ENCODE results near the gene CDC73. TPM values are rescaled to one million over a fixed set of nuclear protein-coding genes. Genes with fewer than 3 reads are reported as not detected.

Gene CDC73
- total and polyA plus RNA-seq, 10 of the 15 experiments (the other 5 are each of a cell fraction or from before 2014, with no cell fraction given): 10.6 to 43.4 (median 21.7) TPM

GRCh38 chr1:193211539-193211938 is 89.7 kb downstream of the CDC73 start (continued):
- TF ChIP-seq NR2F1 (conservative IDR thresholded peaks at IDR 0.05): no peak
- TF ChIP-seq JUND (IDR thresholded peaks at IDR 0.05; ENCODE audit: low read depth, low read length): no peak
- TF ChIP-seq CHD4 (IDR thresholded peaks at IDR 0.05): no peak
- no peak for TF ChIP-seq WRNIP1 (IDR thresholded peaks at IDR 0.05; ENCODE audit: borderline replicate concordance, low read depth, low read length)
- TF ChIP-seq SIX5 (IDR thresholded peaks at IDR 0.05; ENCODE audit: low read depth, low read length, severe bottlenecking): no peak
- TF ChIP-seq, protein P1, sequence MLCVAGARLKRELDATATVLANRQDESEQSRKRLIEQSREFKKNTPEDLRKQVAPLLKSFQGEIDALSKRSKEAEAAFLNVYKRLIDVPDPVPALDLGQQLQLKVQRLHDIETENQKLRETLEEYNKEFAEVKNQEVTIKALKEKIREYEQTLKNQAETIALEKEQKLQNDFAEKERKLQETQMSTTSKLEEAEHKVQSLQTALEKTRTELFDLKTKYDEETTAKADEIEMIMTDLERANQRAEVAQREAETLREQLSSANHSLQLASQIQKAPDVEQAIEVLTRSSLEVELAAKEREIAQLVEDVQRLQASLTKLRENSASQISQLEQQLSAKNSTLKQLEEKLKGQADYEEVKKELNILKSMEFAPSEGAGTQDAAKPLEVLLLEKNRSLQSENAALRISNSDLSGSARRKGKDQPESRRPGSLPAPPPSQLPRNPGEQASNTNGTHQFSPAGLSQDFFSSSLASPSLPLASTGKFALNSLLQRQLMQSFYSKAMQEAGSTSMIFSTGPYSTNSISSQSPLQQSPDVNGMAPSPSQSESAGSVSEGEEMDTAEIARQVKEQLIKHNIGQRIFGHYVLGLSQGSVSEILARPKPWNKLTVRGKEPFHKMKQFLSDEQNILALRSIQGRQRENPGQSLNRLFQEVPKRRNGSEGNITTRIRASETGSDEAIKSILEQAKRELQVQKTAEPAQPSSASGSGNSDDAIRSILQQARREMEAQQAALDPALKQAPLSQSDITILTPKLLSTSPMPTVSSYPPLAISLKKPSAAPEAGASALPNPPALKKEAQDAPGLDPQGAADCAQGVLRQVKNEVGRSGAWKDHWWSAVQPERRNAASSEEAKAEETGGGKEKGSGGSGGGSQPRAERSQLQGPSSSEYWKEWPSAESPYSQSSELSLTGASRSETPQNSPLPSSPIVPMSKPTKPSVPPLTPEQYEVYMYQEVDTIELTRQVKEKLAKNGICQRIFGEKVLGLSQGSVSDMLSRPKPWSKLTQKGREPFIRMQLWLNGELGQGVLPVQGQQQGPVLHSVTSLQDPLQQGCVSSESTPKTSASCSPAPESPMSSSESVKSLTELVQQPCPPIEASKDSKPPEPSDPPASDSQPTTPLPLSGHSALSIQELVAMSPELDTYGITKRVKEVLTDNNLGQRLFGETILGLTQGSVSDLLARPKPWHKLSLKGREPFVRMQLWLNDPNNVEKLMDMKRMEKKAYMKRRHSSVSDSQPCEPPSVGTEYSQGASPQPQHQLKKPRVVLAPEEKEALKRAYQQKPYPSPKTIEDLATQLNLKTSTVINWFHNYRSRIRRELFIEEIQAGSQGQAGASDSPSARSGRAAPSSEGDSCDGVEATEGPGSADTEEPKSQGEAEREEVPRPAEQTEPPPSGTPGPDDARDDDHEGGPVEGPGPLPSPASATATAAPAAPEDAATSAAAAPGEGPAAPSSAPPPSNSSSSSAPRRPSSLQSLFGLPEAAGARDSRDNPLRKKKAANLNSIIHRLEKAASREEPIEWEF (IDR thresholded peaks at IDR 0.05; ENCODE audit: insufficient replicate concordance, low read depth, low read length): no peak
- TF ChIP-seq SMC3 (IDR thresholded peaks at IDR 0.05; ENCODE audit: borderline replicate concordance, low read length): no peak
- TF ChIP-seq SMARCA5 (IDR thresholded peaks at IDR 0.05): no peak
- TF ChIP-seq PAX8 (IDR thresholded peaks at IDR 0.05): no peak
- TF ChIP-seq BMI1 (IDR thresholded peaks at IDR 0.05; ENCODE audit: borderline replicate concordance): no peak
- TF ChIP-seq MTA3 (IDR thresholded peaks at IDR 0.05; ENCODE audit: borderline replicate concordance, low read length): no peak
- no peak for TF ChIP-seq POU2F2 (IDR thresholded peaks at IDR 0.05; ENCODE audit: borderline replicate concordance, low read depth, low read length)
- TF ChIP-seq PKNOX1 (IDR thresholded peaks at IDR 0.05): no peak
- TF ChIP-seq, protein P2, sequence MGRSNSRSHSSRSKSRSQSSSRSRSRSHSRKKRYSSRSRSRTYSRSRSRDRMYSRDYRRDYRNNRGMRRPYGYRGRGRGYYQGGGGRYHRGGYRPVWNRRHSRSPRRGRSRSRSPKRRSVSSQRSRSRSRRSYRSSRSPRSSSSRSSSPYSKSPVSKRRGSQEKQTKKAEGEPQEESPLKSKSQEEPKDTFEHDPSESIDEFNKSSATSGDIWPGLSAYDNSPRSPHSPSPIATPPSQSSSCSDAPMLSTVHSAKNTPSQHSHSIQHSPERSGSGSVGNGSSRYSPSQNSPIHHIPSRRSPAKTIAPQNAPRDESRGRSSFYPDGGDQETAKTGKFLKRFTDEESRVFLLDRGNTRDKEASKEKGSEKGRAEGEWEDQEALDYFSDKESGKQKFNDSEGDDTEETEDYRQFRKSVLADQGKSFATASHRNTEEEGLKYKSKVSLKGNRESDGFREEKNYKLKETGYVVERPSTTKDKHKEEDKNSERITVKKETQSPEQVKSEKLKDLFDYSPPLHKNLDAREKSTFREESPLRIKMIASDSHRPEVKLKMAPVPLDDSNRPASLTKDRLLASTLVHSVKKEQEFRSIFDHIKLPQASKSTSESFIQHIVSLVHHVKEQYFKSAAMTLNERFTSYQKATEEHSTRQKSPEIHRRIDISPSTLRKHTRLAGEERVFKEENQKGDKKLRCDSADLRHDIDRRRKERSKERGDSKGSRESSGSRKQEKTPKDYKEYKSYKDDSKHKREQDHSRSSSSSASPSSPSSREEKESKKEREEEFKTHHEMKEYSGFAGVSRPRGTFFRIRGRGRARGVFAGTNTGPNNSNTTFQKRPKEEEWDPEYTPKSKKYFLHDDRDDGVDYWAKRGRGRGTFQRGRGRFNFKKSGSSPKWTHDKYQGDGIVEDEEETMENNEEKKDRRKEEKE (IDR thresholded peaks at IDR 0.05): no peak
- TF ChIP-seq MYB (IDR thresholded peaks at IDR 0.05; ENCODE audit: borderline replicate concordance, low read depth, low read length): no peak
- no peak for TF ChIP-seq ZZZ3 (IDR thresholded peaks at IDR 0.05; ENCODE audit: control insufficient read depth, insufficient read length, low read depth)
- no peak for TF ChIP-seq NR2C2 (IDR thresholded peaks at IDR 0.05; ENCODE audit: borderline replicate concordance, control insufficient read depth, insufficient read length, low read depth)
- TF ChIP-seq, protein P3, sequence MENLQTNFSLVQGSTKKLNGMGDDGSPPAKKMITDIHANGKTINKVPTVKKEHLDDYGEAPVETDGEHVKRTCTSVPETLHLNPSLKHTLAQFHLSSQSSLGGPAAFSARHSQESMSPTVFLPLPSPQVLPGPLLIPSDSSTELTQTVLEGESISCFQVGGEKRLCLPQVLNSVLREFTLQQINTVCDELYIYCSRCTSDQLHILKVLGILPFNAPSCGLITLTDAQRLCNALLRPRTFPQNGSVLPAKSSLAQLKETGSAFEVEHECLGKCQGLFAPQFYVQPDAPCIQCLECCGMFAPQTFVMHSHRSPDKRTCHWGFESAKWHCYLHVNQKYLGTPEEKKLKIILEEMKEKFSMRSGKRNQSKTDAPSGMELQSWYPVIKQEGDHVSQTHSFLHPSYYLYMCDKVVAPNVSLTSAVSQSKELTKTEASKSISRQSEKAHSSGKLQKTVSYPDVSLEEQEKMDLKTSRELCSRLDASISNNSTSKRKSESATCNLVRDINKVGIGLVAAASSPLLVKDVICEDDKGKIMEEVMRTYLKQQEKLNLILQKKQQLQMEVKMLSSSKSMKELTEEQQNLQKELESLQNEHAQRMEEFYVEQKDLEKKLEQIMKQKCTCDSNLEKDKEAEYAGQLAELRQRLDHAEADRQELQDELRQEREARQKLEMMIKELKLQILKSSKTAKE (IDR thresholded peaks at IDR 0.05; ENCODE audit: low read depth, poor library complexity, severe bottlenecking): no peak
- no peak for TF ChIP-seq NBN (IDR thresholded peaks at IDR 0.05)
- no peak for TF ChIP-seq USF2 (IDR thresholded peaks at IDR 0.05; ENCODE audit: borderline replicate concordance, low read depth, low read length)
